Measurements from ENCODE around the gene CHAD.
A peak's percentile ranks its signal among the peaks of the same experiment; 100 is the strongest.
"Not testable (repeated sequence)": the region's sequence is repeated elsewhere in the genome, so short reads cannot be mapped to it uniquely, and the experiment has no call there.

CHAD gene

DNA sequence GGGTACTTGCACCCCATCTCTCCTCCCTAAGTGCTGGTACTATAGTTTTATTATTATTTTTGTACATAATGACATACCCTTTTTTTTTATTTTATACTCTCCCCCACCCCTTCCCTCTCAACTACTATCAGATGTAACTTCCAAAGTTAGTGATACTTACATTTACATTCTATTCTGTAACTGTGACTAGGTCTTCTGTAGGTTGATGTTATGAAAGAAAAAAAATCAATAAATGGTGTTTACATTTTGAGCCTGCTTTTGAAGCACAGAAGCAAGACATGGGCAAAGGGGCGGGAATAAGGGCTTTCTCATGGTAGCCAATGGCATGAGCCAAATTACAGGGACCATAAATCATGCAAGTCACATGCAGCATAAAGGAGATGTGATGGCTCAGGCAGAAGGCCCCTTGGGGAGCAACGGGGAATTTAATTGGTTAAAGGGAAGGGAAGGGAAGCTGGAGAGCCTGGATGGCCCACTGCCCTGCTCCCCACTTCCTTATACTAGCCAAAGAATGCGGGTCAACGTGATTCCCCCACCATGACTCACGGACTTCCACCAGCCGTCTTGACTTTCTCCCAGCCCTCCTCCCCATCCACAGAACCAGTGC lies 45.0 kb downstream of the CHAD start:
- H3K9me3 Mint-ChIP-seq: peaks cover 7% of the 10 kb centered on the region
- H3K4me1 Mint-ChIP-seq: peaks cover 62% of the 10 kb centered on the region
- no peaks in the 10 kb centered on the region for H3K27me3 Mint-ChIP-seq
- ATAC-seq: no peak
- no peak overlapping the region for H3K4me3 Mint-ChIP-seq
- peaks cover 6% of the 10 kb centered on the region for H3K36me3 Mint-ChIP-seq
- peak overlapping the region; percentile 88 for H3K27ac Mint-ChIP-seq

DNA sequence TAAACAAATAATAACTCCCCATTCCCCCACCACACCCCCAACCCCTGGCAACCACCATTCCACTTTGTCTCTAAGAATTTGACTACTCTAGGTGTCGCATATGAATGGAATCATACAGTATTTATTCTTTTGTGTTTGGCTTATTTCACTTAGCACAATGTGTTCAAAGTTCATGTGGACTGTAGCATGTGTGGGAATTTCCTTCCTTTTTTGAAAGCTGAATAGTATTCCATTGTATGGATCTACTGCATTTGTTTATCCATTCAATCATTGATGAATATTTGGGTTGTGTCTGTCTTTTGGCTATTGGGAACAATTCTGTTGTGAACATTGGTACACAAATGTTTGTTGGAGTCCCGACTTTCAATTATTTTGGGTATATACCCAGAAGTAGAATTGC lies 45.9 kb downstream of the CHAD start:
- no peak overlapping the region for H3K4me3 Mint-ChIP-seq
- no peak for ATAC-seq
- peaks cover 7% of the 10 kb centered on the region for H3K9me3 Mint-ChIP-seq
- H3K4me1 Mint-ChIP-seq: peaks cover 59% of the 10 kb centered on the region
- H3K27me3 Mint-ChIP-seq: no peaks in the 10 kb centered on the region
- peaks cover 6% of the 10 kb centered on the region for H3K36me3 Mint-ChIP-seq
- H3K27ac Mint-ChIP-seq: peak overlapping the region; percentile 88

- peaks cover 53% of the 10 kb centered on the region for H3K4me1 Mint-ChIP-seq
- H3K4me3 Mint-ChIP-seq: peak overlapping the region; percentile 55
- peak; percentile 69 for ATAC-seq
- H3K36me3 Mint-ChIP-seq: peaks cover 6% of the 10 kb centered on the region
- peak overlapping the region; percentile 88 for H3K27ac Mint-ChIP-seq
- peaks cover 7% of the 10 kb centered on the region for H3K9me3 Mint-ChIP-seq
- no peaks in the 10 kb centered on the region for H3K27me3 Mint-ChIP-seq
These were observed 47.2 kb downstream of the CHAD start for GRCh38 chr17:50421308-50422051.

DNA sequence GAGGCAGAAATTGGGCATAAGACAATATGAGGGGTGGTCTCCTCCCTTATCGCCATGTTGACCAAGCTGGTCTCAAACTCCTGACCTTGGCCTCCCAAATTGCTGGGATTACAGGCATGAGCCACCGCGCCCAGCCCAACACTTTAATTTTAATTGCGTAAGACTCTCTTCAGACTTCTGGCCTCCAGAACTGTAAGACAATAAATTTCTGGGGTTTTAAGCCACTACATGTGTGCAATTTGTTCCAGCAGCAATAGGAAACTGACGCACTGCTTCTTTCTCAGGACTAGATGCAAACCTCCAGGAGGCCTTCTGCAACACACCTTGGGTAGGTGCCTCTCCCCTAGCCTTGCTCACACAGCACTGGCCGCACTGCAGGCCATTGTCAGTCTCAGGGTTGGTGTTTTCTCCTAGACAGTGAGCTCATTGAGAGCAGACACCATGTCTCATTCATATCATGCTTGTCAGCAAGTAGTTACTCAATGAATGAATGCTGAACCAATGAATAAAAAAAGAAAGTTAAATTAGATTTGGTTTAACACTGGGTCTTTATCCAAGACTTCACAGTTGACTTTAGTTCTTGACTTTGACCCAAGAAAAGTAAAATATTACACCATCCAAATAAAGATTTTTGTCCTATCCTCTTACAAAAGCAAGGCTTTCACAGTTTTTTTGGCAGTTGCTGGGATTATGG lies 48.1 kb downstream of the CHAD start:
- peaks cover 49% of the 10 kb centered on the region for H3K4me1 Mint-ChIP-seq
- H3K27ac Mint-ChIP-seq: peak overlapping the region; percentile 88
- H3K4me3 Mint-ChIP-seq: no peak overlapping the region
- no peak for ATAC-seq
- H3K36me3 Mint-ChIP-seq: peaks cover 6% of the 10 kb centered on the region
- peaks cover 7% of the 10 kb centered on the region for H3K9me3 Mint-ChIP-seq
- H3K27me3 Mint-ChIP-seq: no peaks in the 10 kb centered on the region

DNA sequence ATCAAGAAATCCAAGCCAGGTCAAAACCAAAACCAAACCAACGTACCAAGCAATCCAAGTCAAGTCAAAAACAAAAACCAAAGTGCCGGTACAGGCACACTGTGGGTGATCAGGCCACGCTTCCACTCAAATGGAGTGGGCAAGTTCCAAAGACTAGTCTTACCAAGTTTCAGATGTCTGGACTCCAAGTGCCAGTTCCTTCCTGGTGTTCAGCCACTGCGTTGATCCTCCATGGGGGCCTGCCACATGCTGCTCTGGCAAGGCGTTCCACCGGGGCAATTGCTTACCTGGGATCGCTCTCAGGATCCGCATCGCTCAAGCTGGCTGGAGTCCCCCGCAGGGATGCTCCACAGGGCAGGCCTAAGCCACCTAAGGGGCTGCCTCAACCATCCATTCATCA lies 49.1 kb downstream of the CHAD start:
- H3K4me3 Mint-ChIP-seq, H3K36me3 Mint-ChIP-seq, H3K9me3 Mint-ChIP-seq: not testable (repeated sequence)

GRCh38 chr17:50414808-50415207 lies 53.9 kb downstream of the CHAD start:
- no peak overlapping the region for H3K4me3 Mint-ChIP-seq
- no peak for ATAC-seq
- H3K4me1 Mint-ChIP-seq: peaks cover 13% of the 10 kb centered on the region
- peaks cover 10% of the 10 kb centered on the region for H3K9me3 Mint-ChIP-seq
- H3K36me3 Mint-ChIP-seq: peaks cover 6% of the 10 kb centered on the region
- H3K27ac Mint-ChIP-seq: no peak overlapping the region
- H3K27me3 Mint-ChIP-seq: no peaks in the 10 kb centered on the region

More for the DNA sequence above, 49.1 kb downstream of the CHAD start:
- H3K4me1 Mint-ChIP-seq: peaks cover 40% of the 10 kb centered on the region
- not testable (repeated sequence) for H3K27me3 Mint-ChIP-seq, ATAC-seq
- peak overlapping the region; percentile 88 for H3K27ac Mint-ChIP-seq

Measured in stimulated activated memory B cell treated with anti-CD40 and anti-IgM and Interleukin-4, amounts not matched to agents 10 μg/mL and 1 μg/mL and 100 μg/mL, for 72 hours (primary cell).